ENCODE measurements around the gene MEIKIN. TPM values are rescaled to one million over a fixed set of nuclear protein-coding genes. Genes with fewer than 3 reads are reported as not detected.

Gene MEIKIN
- total RNA-seq, 4 donors from 2014 or later: not detected

GRCh38 chr5:131976414-131977211 is 31.1 kb upstream of the MEIKIN start:
- DNase-seq: no peak
- no peaks in the 10 kb centered on the region for H3K27me3 ChIP-seq
- no peaks in the 10 kb centered on the region for H3K9me3 ChIP-seq
- peak overlapping the region in 1 of 4 donors; percentile 4 for H3K27ac ChIP-seq
- H3K36me3 ChIP-seq: no peaks in the 10 kb centered on the region
- H3K4me3 ChIP-seq: no peak overlapping the region
- H3K4me1 ChIP-seq: peaks cover 0 to 11% (median 0%) of the 10 kb centered on the region in 4 donors
- TF ChIP-seq CTCF (IDR thresholded peaks at IDR 0.05): no peak
- no peak for TF ChIP-seq POLR2A (IDR thresholded peaks at IDR 0.05)

- Histone ChIP-seq H3K27ac (peak overlapping the region; percentile 30 to 67 (median 58)), H3K27me3 (no peaks in the 10 kb centered on the region), H3K4me1 (peaks cover 0 to 11% (median 0%) of the 10 kb centered on the region in 4 donors), H3K36me3 (no peaks in the 10 kb centered on the region), H3K9me3 (no peaks in the 10 kb centered on the region), H3K4me3 (peak overlapping the region in 3 of 4 donors; percentile 8 to 22 (median 8))
- TF ChIP-seq CTCF (IDR thresholded peaks at IDR 0.05) (no peak), POLR2A (IDR thresholded peaks at IDR 0.05) (no peak)
- DNase-seq: peak in 1 of 3 donors; percentile 28
Observed at GRCh38 chr5:131974956-131975726, 29.7 kb upstream of the MEIKIN start.

- Histone ChIP-seq H3K9me3 (no peaks in the 10 kb centered on the region), H3K36me3 (no peaks in the 10 kb centered on the region), H3K4me1 (peaks cover 0 to 11% (median 0%) of the 10 kb centered on the region in 4 donors), H3K27ac (peak overlapping the region in 3 of 4 donors; percentile 47 to 67 (median 60)), H3K27me3 (no peaks in the 10 kb centered on the region), H3K4me3 (peak overlapping the region in 2 of 4 donors; percentile 8)
- no peak for TF ChIP-seq POLR2A (IDR thresholded peaks at IDR 0.05)
- no peak for DNase-seq
Observed at GRCh38 chr5:131974622-131974955, 29.1 kb upstream of the MEIKIN start.

GRCh38 chr5:131974016-131974415 is 28.6 kb upstream of the MEIKIN start:
- no peaks in the 10 kb centered on the region for H3K27me3 ChIP-seq
- H3K27ac ChIP-seq: peak overlapping the region in 2 of 4 donors; percentile 47 to 67
- DNase-seq: no peak
- H3K4me3 ChIP-seq: no peak overlapping the region
- H3K36me3 ChIP-seq: no peaks in the 10 kb centered on the region
- TF ChIP-seq POLR2A (IDR thresholded peaks at IDR 0.05) (no peak), CTCF (IDR thresholded peaks at IDR 0.05) (no peak)
- no peaks in the 10 kb centered on the region for H3K9me3 ChIP-seq
- peaks cover 0 to 11% (median 0%) of the 10 kb centered on the region in 4 donors for H3K4me1 ChIP-seq

GRCh38 chr5:131973089-131973712 is 27.7 kb upstream of the MEIKIN start:
- peak overlapping the region in 1 of 4 donors; percentile 13 for H3K27ac ChIP-seq
- no peaks in the 10 kb centered on the region for H3K36me3 ChIP-seq
- no peak for DNase-seq
- no peak for TF ChIP-seq CTCF (IDR thresholded peaks at IDR 0.05)
- no peak for TF ChIP-seq POLR2A (IDR thresholded peaks at IDR 0.05)
- H3K9me3 ChIP-seq: no peaks in the 10 kb centered on the region
- H3K4me3 ChIP-seq: no peak overlapping the region
- H3K27me3 ChIP-seq: no peaks in the 10 kb centered on the region
- H3K4me1 ChIP-seq: peaks cover 0 to 11% (median 0%) of the 10 kb centered on the region in 4 donors

Measured in Peyer's patch (tissue), 4 donors.